ENCODE data around the gene NUTF2.
"Not testable (repeated sequence)": the region's sequence is repeated elsewhere in the genome, so short reads cannot be mapped to it uniquely, and the experiment has no call there.

The NUTF2 gene

DNA sequence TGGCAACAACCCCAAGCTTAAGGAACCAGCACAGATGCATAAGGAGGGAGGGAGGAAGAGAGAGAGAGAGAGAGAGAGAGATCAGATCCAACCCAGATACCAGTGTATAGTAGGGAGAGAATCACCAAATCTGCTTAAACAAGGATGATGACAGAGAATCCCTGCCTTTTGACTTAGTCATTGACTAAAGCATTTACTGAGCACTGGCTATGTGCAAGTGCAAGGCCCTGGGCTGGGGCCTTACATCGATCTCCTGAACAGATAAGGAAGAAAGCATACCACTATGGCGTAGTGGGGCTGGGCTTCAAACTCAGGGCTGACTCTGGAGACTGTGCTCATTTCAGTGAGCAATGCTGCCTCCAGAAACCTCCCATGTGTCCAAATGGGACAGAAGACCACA, 24.2 kb upstream of the NUTF2 start:
- Histone ChIP-seq H3K36me3 (ENCODE audit: insufficient read depth, low read length) (no peaks in the 10 kb centered on the region), H3K9ac (ENCODE audit: low read depth, low read length) (no peak overlapping the region), H3K9me3 (ENCODE audit: control insufficient read depth, insufficient read depth, low read length) (no peaks in the 10 kb centered on the region), H3K4me1 (ENCODE audit: insufficient read depth, low read length) (no peaks in the 10 kb centered on the region)

DNA sequence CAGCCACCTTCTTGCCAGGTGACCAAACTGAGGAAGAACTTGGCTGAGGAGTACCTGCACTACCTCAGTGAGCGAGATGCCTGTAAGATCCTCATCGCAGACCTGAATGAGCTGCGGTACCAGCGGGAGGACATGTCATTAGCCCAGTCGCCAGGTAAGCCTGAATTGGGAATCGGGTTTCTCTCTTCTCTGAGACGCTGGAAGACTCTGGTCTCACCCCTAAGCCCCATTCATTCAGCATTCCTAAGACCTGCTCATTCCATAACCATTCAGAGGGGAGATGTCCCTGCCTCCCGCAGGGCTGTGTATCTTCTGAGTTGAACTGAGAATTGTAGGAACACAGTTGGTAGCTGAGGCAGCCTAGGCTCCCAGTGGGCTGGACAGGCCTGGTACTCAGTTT, 21.6 kb upstream of the NUTF2 start:
- H3K36me3 ChIP-seq (ENCODE audit: insufficient read depth, low read length): peaks cover 3% of the 10 kb centered on the region
- no peak overlapping the region for H3K9ac ChIP-seq (ENCODE audit: low read depth, low read length)
- no peaks in the 10 kb centered on the region for H3K9me3 ChIP-seq (ENCODE audit: control insufficient read depth, insufficient read depth, low read length)
- no peaks in the 10 kb centered on the region for H3K4me1 ChIP-seq (ENCODE audit: insufficient read depth, low read length)

GRCh38 chr16:67825906-67826305, 20.8 kb upstream of the NUTF2 start:
- Histone ChIP-seq H3K36me3 (ENCODE audit: insufficient read depth, low read length) (peaks cover 5% of the 10 kb centered on the region), H3K4me1 (ENCODE audit: insufficient read depth, low read length) (no peaks in the 10 kb centered on the region), H3K9me3 (ENCODE audit: control insufficient read depth, insufficient read depth, low read length) (no peaks in the 10 kb centered on the region), H3K9ac (ENCODE audit: low read depth, low read length) (no peak overlapping the region)

GRCh38 chr16:67828651-67829050, 18.1 kb upstream of the NUTF2 start:
- Histone ChIP-seq H3K4me1 (ENCODE audit: insufficient read depth, low read length) (0 out of 2 replicates have a peak, but pooled peaks cover 3% of the 10 kb centered on the region), H3K9me3 (ENCODE audit: control insufficient read depth, insufficient read depth, low read length) (no peaks in the 10 kb centered on the region), H3K36me3 (ENCODE audit: insufficient read depth, low read length) (peaks cover 5% of the 10 kb centered on the region), H3K9ac (ENCODE audit: low read depth, low read length) (no peak overlapping the region)

- H3K4me1 ChIP-seq (ENCODE audit: insufficient read depth, low read length): 0 out of 2 replicates have a peak, but pooled peaks cover 3% of the 10 kb centered on the region
- H3K9me3 ChIP-seq (ENCODE audit: control insufficient read depth, insufficient read depth, low read length): no peaks in the 10 kb centered on the region
- peaks cover 5% of the 10 kb centered on the region for H3K36me3 ChIP-seq (ENCODE audit: insufficient read depth, low read length)
- peak overlapping the region; percentile 79 for H3K9ac ChIP-seq (ENCODE audit: low read depth, low read length)
Observed at GRCh38 chr16:67833030-67833414, 13.7 kb upstream of the NUTF2 start.

DNA sequence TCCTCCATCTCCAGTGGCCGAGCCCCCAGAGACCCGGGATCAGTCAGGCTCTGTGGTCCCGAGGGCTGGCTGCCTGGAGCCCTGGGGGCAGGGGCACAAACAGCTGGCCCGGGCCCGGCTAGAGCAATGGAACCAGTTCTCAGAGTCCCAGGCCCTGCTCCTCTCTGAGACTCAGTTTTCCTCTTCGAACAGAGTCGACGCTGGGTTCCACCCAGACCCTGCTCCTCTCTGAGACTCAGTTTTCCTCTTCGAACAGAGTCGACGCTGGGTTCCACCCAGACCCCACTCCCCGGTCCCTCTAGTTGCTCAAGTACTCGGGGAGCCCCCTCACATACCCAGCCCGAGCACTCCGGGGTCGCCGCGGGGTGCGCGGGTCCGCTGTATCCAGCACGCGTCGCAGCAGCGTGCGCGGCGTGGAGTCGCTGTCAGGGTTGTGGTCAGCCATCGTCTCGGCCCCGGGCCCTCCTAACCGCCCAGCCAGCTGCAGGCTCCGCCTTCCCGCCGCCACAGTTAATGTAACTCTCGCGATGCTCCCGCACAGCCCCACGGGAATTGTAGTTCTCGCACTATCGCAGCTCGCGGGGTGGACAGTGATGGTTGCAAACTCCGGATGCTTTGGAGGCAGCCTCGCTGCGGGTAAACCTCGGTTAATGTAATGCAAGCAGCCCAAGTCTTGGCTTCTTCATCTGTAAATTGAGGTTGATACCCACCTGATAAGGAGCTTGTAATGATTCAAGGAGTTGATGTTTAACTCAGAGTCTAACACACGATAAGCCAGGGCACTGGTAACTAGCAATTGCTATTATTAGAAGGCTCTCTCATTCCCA, 13.1 kb upstream of the NUTF2 start:
- Histone ChIP-seq H3K4me1 (ENCODE audit: insufficient read depth, low read length) (0 out of 2 replicates have a peak, but pooled peaks cover 3% of the 10 kb centered on the region), H3K9me3 (ENCODE audit: control insufficient read depth, insufficient read depth, low read length) (no peaks in the 10 kb centered on the region), H3K9ac (ENCODE audit: low read depth, low read length) (peak overlapping the region; percentile 79), H3K36me3 (ENCODE audit: insufficient read depth, low read length) (peaks cover 5% of the 10 kb centered on the region)

GRCh38 chr16:67834242-67834614, 12.5 kb upstream of the NUTF2 start:
- Histone ChIP-seq H3K4me1 (ENCODE audit: insufficient read depth, low read length) (0 out of 2 replicates have a peak, but pooled peaks cover 3% of the 10 kb centered on the region), H3K9me3 (ENCODE audit: control insufficient read depth, insufficient read depth, low read length) (no peaks in the 10 kb centered on the region), H3K9ac (ENCODE audit: low read depth, low read length) (peak overlapping the region; percentile 79; the same call in 1 of the 2 replicates), H3K36me3 (ENCODE audit: insufficient read depth, low read length) (peaks cover 5% of the 10 kb centered on the region)

DNA sequence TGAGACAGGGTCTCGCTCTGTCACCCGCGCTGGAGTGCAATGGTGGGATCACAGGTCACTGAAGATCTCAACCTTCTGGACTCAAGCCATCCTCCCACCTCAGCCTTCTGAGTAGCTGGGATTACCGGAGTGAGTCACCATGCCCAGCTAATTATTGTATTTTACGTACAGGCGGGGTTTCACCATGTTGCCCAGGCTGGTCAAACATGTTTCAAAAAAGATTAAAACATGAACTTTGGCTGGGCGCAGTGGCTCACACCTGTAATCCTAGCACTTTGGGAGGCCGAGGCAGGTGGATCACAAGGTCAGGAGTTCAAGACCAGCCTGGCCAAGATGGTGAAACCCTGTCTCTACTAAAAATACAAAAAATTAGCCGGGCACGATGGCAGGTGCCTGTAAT, 9.5 kb upstream of the NUTF2 start:
- H3K4me1 ChIP-seq (ENCODE audit: insufficient read depth, low read length); H3K9ac ChIP-seq (ENCODE audit: low read depth, low read length); H3K9me3 ChIP-seq (ENCODE audit: control insufficient read depth, insufficient read depth, low read length); H3K36me3 ChIP-seq (ENCODE audit: insufficient read depth, low read length): not testable (repeated sequence)

DNA sequence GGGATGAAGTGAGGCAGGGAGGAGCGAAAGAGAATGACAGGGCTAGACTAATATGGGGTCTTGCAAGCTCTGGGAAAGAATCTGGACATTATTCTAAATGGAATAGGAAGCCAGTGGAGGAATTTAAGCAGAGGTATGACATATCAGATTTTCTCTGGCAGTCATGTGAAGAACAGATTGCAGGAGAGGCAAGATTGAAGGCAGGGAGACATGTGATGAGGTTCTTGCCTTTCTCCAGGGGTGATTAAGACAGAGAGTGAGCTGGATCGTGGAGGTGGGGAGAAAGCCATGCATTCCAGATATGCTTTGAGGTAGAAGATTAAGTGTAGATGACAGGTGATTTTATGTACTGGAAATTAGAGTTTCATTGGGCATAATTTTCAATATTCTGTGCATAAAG, 8.9 kb upstream of the NUTF2 start:
- Histone ChIP-seq H3K36me3 (ENCODE audit: insufficient read depth, low read length) (no peaks in the 10 kb centered on the region), H3K9me3 (ENCODE audit: control insufficient read depth, insufficient read depth, low read length) (no peaks in the 10 kb centered on the region), H3K9ac (ENCODE audit: low read depth, low read length) (no peak overlapping the region), H3K4me1 (ENCODE audit: insufficient read depth, low read length) (no peaks in the 10 kb centered on the region)

DNA sequence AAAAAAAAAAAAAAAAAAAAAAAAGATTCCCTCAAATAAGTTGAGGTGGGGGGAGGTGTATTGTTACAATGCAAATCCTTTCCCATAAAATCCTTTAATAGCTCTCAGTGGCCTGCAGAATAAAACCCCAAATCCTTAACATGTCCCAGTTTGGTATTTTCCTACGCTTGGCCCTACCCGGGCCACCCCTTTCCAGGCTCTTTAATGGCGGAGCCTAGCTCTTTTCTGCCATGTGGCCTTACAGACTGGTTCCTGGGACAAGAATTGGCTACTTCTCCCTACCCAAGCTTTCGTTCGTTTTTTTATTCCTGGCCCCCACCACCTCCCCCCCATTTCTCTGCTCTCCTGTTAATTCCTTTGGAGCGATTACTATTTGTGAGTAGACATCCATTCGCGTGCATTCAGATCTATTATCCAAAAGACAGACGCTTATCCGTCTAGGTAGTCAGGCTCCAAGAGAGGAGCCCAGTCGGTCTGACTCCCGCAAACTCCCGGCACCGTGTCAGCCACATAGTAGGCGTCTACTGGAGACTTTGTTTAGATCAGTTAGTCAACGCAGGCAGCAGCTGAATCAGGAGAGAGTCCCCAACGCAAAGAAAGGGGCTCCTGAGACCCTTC, 5.4 kb upstream of the NUTF2 start:
- H3K36me3 ChIP-seq (ENCODE audit: insufficient read depth, low read length): no peaks in the 10 kb centered on the region
- H3K9me3 ChIP-seq (ENCODE audit: control insufficient read depth, insufficient read depth, low read length): no peaks in the 10 kb centered on the region
- peak overlapping the region; percentile 94 for H3K9ac ChIP-seq (ENCODE audit: low read depth, low read length)
- H3K4me1 ChIP-seq (ENCODE audit: insufficient read depth, low read length): peaks cover 21% of the 10 kb centered on the region

GRCh38 chr16:67841816-67842508, 4.8 kb upstream of the NUTF2 start, which contains the start of gene THAP11:
Gene THAP11, plus strand, starts transcription at chr16:67842320. Its CDS starts 235 bp downstream, at chr16:67842555.
- Histone ChIP-seq H3K4me1 (ENCODE audit: insufficient read depth, low read length) (peaks cover 21% of the 10 kb centered on the region), H3K36me3 (ENCODE audit: insufficient read depth, low read length) (no peaks in the 10 kb centered on the region), H3K9ac (ENCODE audit: low read depth, low read length) (peak within 1 kb of the TSS; percentile 94), H3K9me3 (ENCODE audit: control insufficient read depth, insufficient read depth, low read length) (no peaks in the 10 kb centered on the region)

DNA sequence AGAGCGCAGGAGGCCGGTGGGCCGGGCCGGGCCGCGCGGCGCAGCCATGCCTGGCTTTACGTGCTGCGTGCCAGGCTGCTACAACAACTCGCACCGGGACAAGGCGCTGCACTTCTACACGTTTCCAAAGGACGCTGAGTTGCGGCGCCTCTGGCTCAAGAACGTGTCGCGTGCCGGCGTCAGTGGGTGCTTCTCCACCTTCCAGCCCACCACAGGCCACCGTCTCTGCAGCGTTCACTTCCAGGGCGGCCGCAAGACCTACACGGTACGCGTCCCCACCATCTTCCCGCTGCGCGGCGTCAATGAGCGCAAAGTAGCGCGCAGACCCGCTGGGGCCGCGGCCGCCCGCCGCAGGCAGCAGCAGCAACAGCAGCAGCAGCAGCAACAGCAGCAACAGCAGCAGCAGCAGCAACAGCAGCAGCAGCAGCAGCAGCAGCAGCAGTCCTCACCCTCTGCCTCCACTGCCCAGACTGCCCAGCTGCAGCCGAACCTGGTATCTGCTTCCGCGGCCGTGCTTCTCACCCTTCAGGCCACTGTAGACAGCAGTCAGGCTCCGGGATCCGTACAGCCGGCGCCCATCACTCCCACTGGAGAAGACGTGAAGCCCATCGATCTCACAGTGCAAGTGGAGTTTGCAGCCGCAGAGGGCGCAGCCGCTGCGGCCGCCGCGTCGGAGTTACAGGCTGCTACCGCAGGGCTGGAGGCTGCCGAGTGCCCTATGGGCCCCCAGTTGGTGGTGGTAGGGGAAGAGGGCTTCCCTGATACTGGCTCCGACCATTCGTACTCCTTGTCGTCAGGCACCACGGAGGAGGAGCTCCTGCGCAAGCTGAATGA, 4.0 kb upstream of the NUTF2 start:
- Histone ChIP-seq H3K36me3 (ENCODE audit: insufficient read depth, low read length) (no peaks in the 10 kb centered on the region), H3K9me3 (ENCODE audit: control insufficient read depth, insufficient read depth, low read length) (no peaks in the 10 kb centered on the region), H3K9ac (ENCODE audit: low read depth, low read length) (peak overlapping the region; percentile 94), H3K4me1 (ENCODE audit: insufficient read depth, low read length) (peaks cover 21% of the 10 kb centered on the region)

- no peaks in the 10 kb centered on the region for H3K36me3 ChIP-seq (ENCODE audit: insufficient read depth, low read length)
- peak overlapping the region; percentile 94; the same call in 1 of the 2 replicates for H3K9ac ChIP-seq (ENCODE audit: low read depth, low read length)
- H3K9me3 ChIP-seq (ENCODE audit: control insufficient read depth, insufficient read depth, low read length): no peaks in the 10 kb centered on the region
- H3K4me1 ChIP-seq (ENCODE audit: insufficient read depth, low read length): peaks cover 21% of the 10 kb centered on the region
Observed at GRCh38 chr16:67843343-67843765, 3.4 kb upstream of the NUTF2 start.

- Histone ChIP-seq H3K36me3 (ENCODE audit: insufficient read depth, low read length) (0 out of 2 replicates have a peak, but pooled peaks cover 4% of the 10 kb centered on the region), H3K9ac (ENCODE audit: low read depth, low read length) (peak overlapping the region; percentile 11; the same call in 1 of the 2 replicates), H3K4me1 (ENCODE audit: insufficient read depth, low read length) (peaks cover 21% of the 10 kb centered on the region), H3K9me3 (ENCODE audit: control insufficient read depth, insufficient read depth, low read length) (no peaks in the 10 kb centered on the region)
Observed at GRCh38 chr16:67844497-67844896, 2.2 kb upstream of the NUTF2 start.
